Measurements from ENCODE around the gene TM4SF18.
"Not testable (repeated sequence)": the region's sequence is repeated elsewhere in the genome, so short reads cannot be mapped to it uniquely, and the experiment has no call there.

TM4SF18 gene

GRCh38 chr3:149343951-149344350 is 10.5 kb upstream of the TM4SF18 start:
- H3K27ac Mint-ChIP-seq, result no peak overlapping the region
- no peaks in the 10 kb centered on the region for H3K9me3 Mint-ChIP-seq
- no peaks in the 10 kb centered on the region for H3K4me1 Mint-ChIP-seq
- H3K36me3 Mint-ChIP-seq, result no peaks in the 10 kb centered on the region
- no peak overlapping the region for H3K4me3 Mint-ChIP-seq
- ATAC-seq (no peak), DNase-seq (ENCODE audit: low spot score in 2 of 2) (no peak)

- ATAC-seq (no peak), DNase-seq (ENCODE audit: low spot score in 2 of 2) (no peak)
- Mint-ChIP-seq H3K4me3 (no peak overlapping the region), H3K36me3 (no peaks in the 10 kb centered on the region), H3K4me1 (no peaks in the 10 kb centered on the region), H3K9me3 (no peaks in the 10 kb centered on the region), H3K27ac (no peak overlapping the region)
Measured at GRCh38 chr3:149342413-149343380, 9.3 kb upstream of the TM4SF18 start.

GRCh38 chr3:149340310-149340933 is 7.0 kb upstream of the TM4SF18 start:
- Mint-ChIP-seq H3K4me1 (no peaks in the 10 kb centered on the region), H3K9me3 (no peaks in the 10 kb centered on the region), H3K4me3 (no peak overlapping the region), H3K36me3 (no peaks in the 10 kb centered on the region), H3K27ac (no peak overlapping the region)
- DNase-seq (ENCODE audit: low spot score in 2 of 2), result no peak
- no peak for ATAC-seq

- H3K27ac Mint-ChIP-seq, result no peak overlapping the region
Measured at GRCh38 chr3:149339931-149340309, 6.5 kb upstream of the TM4SF18 start.

GRCh38 chr3:149337486-149337885 is 4.0 kb upstream of the TM4SF18 start:
- H3K27ac Mint-ChIP-seq; DNase-seq (ENCODE audit: low spot score in 2 of 2); H3K4me1 Mint-ChIP-seq; H3K36me3 Mint-ChIP-seq; ATAC-seq; H3K4me3 Mint-ChIP-seq; H3K9me3 Mint-ChIP-seq: not testable (repeated sequence)

More at GRCh38 chr3:149339931-149340309, 6.5 kb upstream of the TM4SF18 start:
- no peaks in the 10 kb centered on the region for H3K36me3 Mint-ChIP-seq
- no peak for ATAC-seq
- DNase-seq (ENCODE audit: low spot score in 2 of 2), result no peak
- no peak overlapping the region for H3K4me3 Mint-ChIP-seq
- H3K9me3 Mint-ChIP-seq, result no peaks in the 10 kb centered on the region
- no peaks in the 10 kb centered on the region for H3K4me1 Mint-ChIP-seq

- Mint-ChIP-seq H3K27ac (no peak overlapping the region), H3K4me1 (no peaks in the 10 kb centered on the region), H3K36me3 (no peaks in the 10 kb centered on the region), H3K4me3 (no peak overlapping the region), H3K9me3 (no peaks in the 10 kb centered on the region)
- DNase-seq (ENCODE audit: low spot score in 2 of 2) (no peak), ATAC-seq (no peak)
Measured at GRCh38 chr3:149336925-149337324, 3.5 kb upstream of the TM4SF18 start.

- H3K9me3 Mint-ChIP-seq, result no peaks in the 10 kb centered on the region
- H3K4me3 Mint-ChIP-seq, result no peak overlapping the region
- ATAC-seq (no peak), DNase-seq (ENCODE audit: low spot score in 2 of 2) (no peak)
- H3K36me3 Mint-ChIP-seq, result no peaks in the 10 kb centered on the region
- H3K4me1 Mint-ChIP-seq, result no peaks in the 10 kb centered on the region
- no peak overlapping the region for H3K27ac Mint-ChIP-seq
Measured at GRCh38 chr3:149332771-149333170, 665 bp downstream of the TM4SF18 start.

GRCh38 chr3:149332227-149332765 is 1.1 kb downstream of the TM4SF18 start:
- no peak overlapping the region for H3K4me3 Mint-ChIP-seq
- ATAC-seq (no peak), DNase-seq (ENCODE audit: low spot score in 2 of 2) (no peak)
- no peaks in the 10 kb centered on the region for H3K4me1 Mint-ChIP-seq
- no peak overlapping the region for H3K27ac Mint-ChIP-seq
- H3K9me3 Mint-ChIP-seq, result no peaks in the 10 kb centered on the region
- no peaks in the 10 kb centered on the region for H3K36me3 Mint-ChIP-seq

GRCh38 chr3:149331396-149331795 is 2.0 kb downstream of the TM4SF18 start:
- Mint-ChIP-seq H3K27ac (no peak overlapping the region), H3K9me3 (no peaks in the 10 kb centered on the region), H3K4me1 (no peaks in the 10 kb centered on the region), H3K4me3 (no peak overlapping the region), H3K36me3 (no peaks in the 10 kb centered on the region)
- ATAC-seq, result no peak
- DNase-seq (ENCODE audit: low spot score in 2 of 2), result no peak

- Mint-ChIP-seq H3K4me3 (no peak overlapping the region), H3K27ac (no peak overlapping the region), H3K4me1 (no peaks in the 10 kb centered on the region), H3K36me3 (no peaks in the 10 kb centered on the region), H3K9me3 (no peaks in the 10 kb centered on the region)
- ATAC-seq (no peak), DNase-seq (ENCODE audit: low spot score in 2 of 2) (no peak)
Measured at GRCh38 chr3:149330609-149331331, 2.7 kb downstream of the TM4SF18 start.

- ATAC-seq (no peak), DNase-seq (ENCODE audit: low spot score in 2 of 2) (no peak)
- H3K36me3 Mint-ChIP-seq, result no peaks in the 10 kb centered on the region
- H3K4me3 Mint-ChIP-seq, result no peak overlapping the region
- H3K4me1 Mint-ChIP-seq, result no peaks in the 10 kb centered on the region
- no peak overlapping the region for H3K27ac Mint-ChIP-seq
- H3K9me3 Mint-ChIP-seq, result no peaks in the 10 kb centered on the region
Measured at GRCh38 chr3:149327156-149327555, 6.3 kb downstream of the TM4SF18 start.

GRCh38 chr3:149325581-149325980 is 7.9 kb downstream of the TM4SF18 start:
- no peak for DNase-seq (ENCODE audit: low spot score in 2 of 2)
- H3K27ac Mint-ChIP-seq, result no peak overlapping the region
- no peaks in the 10 kb centered on the region for H3K36me3 Mint-ChIP-seq
- no peaks in the 10 kb centered on the region for H3K9me3 Mint-ChIP-seq
- no peak for ATAC-seq
- H3K4me3 Mint-ChIP-seq, result no peak overlapping the region
- no peaks in the 10 kb centered on the region for H3K4me1 Mint-ChIP-seq

- H3K36me3 Mint-ChIP-seq, result no peaks in the 10 kb centered on the region
- H3K4me1 Mint-ChIP-seq, result no peaks in the 10 kb centered on the region
- DNase-seq (ENCODE audit: low spot score in 2 of 2) (no peak), ATAC-seq (no peak)
- no peak overlapping the region for H3K27ac Mint-ChIP-seq
- no peaks in the 10 kb centered on the region for H3K9me3 Mint-ChIP-seq
- no peak overlapping the region for H3K4me3 Mint-ChIP-seq
Measured at GRCh38 chr3:149324332-149324731, 9.1 kb downstream of the TM4SF18 start.

- H3K9me3 Mint-ChIP-seq, result no peaks in the 10 kb centered on the region
- ATAC-seq (no peak), DNase-seq (ENCODE audit: low spot score in 2 of 2) (no peak)
- H3K4me3 Mint-ChIP-seq, result no peak overlapping the region
- H3K4me1 Mint-ChIP-seq, result no peaks in the 10 kb centered on the region
- no peak overlapping the region for H3K27ac Mint-ChIP-seq
- no peaks in the 10 kb centered on the region for H3K36me3 Mint-ChIP-seq
Measured at GRCh38 chr3:149321640-149322039, 11.8 kb downstream of the TM4SF18 start.

GRCh38 chr3:149321136-149321535 is 12.3 kb downstream of the TM4SF18 start:
- Mint-ChIP-seq H3K27ac (no peak overlapping the region), H3K36me3 (no peaks in the 10 kb centered on the region), H3K9me3 (no peaks in the 10 kb centered on the region), H3K4me1 (no peaks in the 10 kb centered on the region), H3K4me3 (no peak overlapping the region)
- no peak for ATAC-seq
- DNase-seq (ENCODE audit: low spot score in 2 of 2), result no peak

Data from stimulated activated effector memory CD8-positive, alpha-beta T cell treated with anti-CD3 and anti-CD28 coated beads, Interleukin-12 subunit alpha, Interleukin-12 subunit beta, amount 100 ng/mL, for 72 hours (primary cell).